ENCODE data around the gene GNG12. TPM values are rescaled to one million over a fixed set of nuclear protein-coding genes. Genes with fewer than 3 reads are reported as not detected.

GNG12 gene
- total RNA-seq, 1 experiment from 2014 or later: 14.3 TPM

- H2BK5ac ChIP-seq (ENCODE audit: insufficient read length, low read length): no peak overlapping the region
- no peak for DNase-seq
- H2BK12ac ChIP-seq (ENCODE audit: insufficient read length, low read depth, low read length): peak overlapping the region; percentile 29
- H3K27me3 Mint-ChIP-seq (ENCODE audit: low read depth): no peaks in the 10 kb centered on the region
- no peak overlapping the region for H3T11ph ChIP-seq (ENCODE audit: low read length)
- H4K91ac ChIP-seq (ENCODE audit: insufficient read length, low read depth, low read length): no peak overlapping the region
- TF ChIP-seq CTCF (conservative IDR thresholded peaks at IDR 0.05): no peak
- peaks cover 0 to under 1% of the 10 kb centered on the region in 2 experiments; a peak in 2 of 5 replicates for H3K9me3 Mint-ChIP-seq
- no peak overlapping the region; the same call in 1 of the 2 replicates for H3K14ac ChIP-seq (ENCODE audit: insufficient read depth, low read length)
- no peak overlapping the region for H4K8ac ChIP-seq (replicated peaks; ENCODE audit: insufficient read length, low read depth, low read length)
- no CpG with 5 or more reads among the region's 3 CpGs for WGBS (ENCODE audit: extremely low coverage, insufficient read length, low lambda C conversion rate)
- no peak overlapping the region for H3K9ac ChIP-seq (ENCODE audit: extremely low read depth, insufficient read length, low read length)
- no peaks in the 10 kb centered on the region for H4K20me1 ChIP-seq (ENCODE audit: control insufficient read depth, insufficient read depth, insufficient read length)
- H2BK120ac ChIP-seq (ENCODE audit: low read depth, low read length, poor library complexity, severe bottlenecking): no peak overlapping the region
- no peak overlapping the region for H2AFZ ChIP-seq (ENCODE audit: low read length)
- H3K27me3 ChIP-seq (ENCODE audit: insufficient read depth, low read length): no peaks in the 10 kb centered on the region
- H3K4ac ChIP-seq (ENCODE audit: low read depth, low read length): no peak overlapping the region
- H3K4me1 ChIP-seq (ENCODE audit: insufficient read depth, low read length): peaks cover 7% of the 10 kb centered on the region
- no peaks in the 10 kb centered on the region for H3K9me3 ChIP-seq (ENCODE audit: control insufficient read depth, low read depth, low read length)
- no peak overlapping the region for H3K56ac ChIP-seq (ENCODE audit: insufficient read length, low read depth, low read length)
- H3K23me2 ChIP-seq (ENCODE audit: insufficient read length, low read depth, low read length, poor library complexity, severe bottlenecking): no peaks in the 10 kb centered on the region
- H3K36me3 Mint-ChIP-seq (ENCODE audit: insufficient read depth in 1 of 3, low read depth in 3 of 3): 0 out of 7 replicates have a peak, but pooled peaks cover 0 to under 1% (median 0%) of the 10 kb centered on the region in 3 experiments
- no peak overlapping the region for H3K18ac ChIP-seq (ENCODE audit: insufficient read length, low read depth, low read length)
- H3K4me3 Mint-ChIP-seq: no peak overlapping the region
- H3K23ac ChIP-seq (ENCODE audit: insufficient read length, low read depth, low read length): no peak overlapping the region
- no peak overlapping the region; the same call in 1 of the 2 replicates for H2BK15ac ChIP-seq (ENCODE audit: low read depth, low read length)
- H2AK5ac ChIP-seq (ENCODE audit: insufficient read length, low read length): no peak overlapping the region
- peaks cover 4% of the 10 kb centered on the region for H3K79me1 ChIP-seq (ENCODE audit: insufficient read depth, low read depth, low read length, poor library complexity, severe bottlenecking)
- no peak overlapping the region for H3K27ac Mint-ChIP-seq
- H3K79me2 ChIP-seq (ENCODE audit: insufficient read depth, low read length): no peaks in the 10 kb centered on the region; the same call in 1 of the 2 replicates
- no peak overlapping the region for H3K27ac ChIP-seq (ENCODE audit: insufficient read length, low read depth, low read length)
- peaks cover 16 to 18% of the 10 kb centered on the region in 2 experiments for H3K4me1 Mint-ChIP-seq
- H2BK20ac ChIP-seq (ENCODE audit: low read depth, low read length, poor library complexity, severe bottlenecking): no peak overlapping the region
- no peak overlapping the region for H3K4me2 ChIP-seq (ENCODE audit: insufficient read depth, insufficient read length, low read length)
- H4K5ac ChIP-seq (ENCODE audit: insufficient read length, low read depth, low read length): no peak overlapping the region
Observed at GRCh38 chr1:67802565-67802964, 30.7 kb downstream of the GNG12 start.

Measured in H9 (cell line).